Common myeloid progenitor, CD34-positive (primary cell): Measurements from ENCODE around the gene CAMK2A.
"Not testable (repeated sequence)": the region's sequence is repeated elsewhere in the genome, so short reads cannot be mapped to it uniquely, and the experiment has no call there.

ENCODE experiments used
- CTCF ChIA-PET: fragments of 350-600 bp; sonication (Branson Sonifier 250); formaldehyde crosslinking; loops from one replicate; lab custom pipeline; 2021; ENCODE audit warnings: antibody characterized with exemption; lab: Charles Lee
- POLR2A ChIA-PET: fragments of 350-600 bp; sonication (Branson Sonifier 250); formaldehyde crosslinking; loops from one replicate; lab custom pipeline; 2021; ENCODE audit warnings: antibody characterized with exemption; lab: Charles Lee
- DNase-seq, 3 donors: peaks; one replicate each; pipeline versions ENCODE4 v3.0.0 to v3.0.0-alpha.2; 2013
- H3K27ac ChIP-seq, 2 experiments: 1 replicate in 1 of 2; 2 replicates in 1 of 2; pipeline ENCODE4 v1.7.0; 2013; ENCODE audit warnings: inconsistent platforms in 2 of 2, low read length in 2 of 2, mild to moderate bottlenecking in 2 of 2, low read depth in 1 of 2, moderate library complexity in 1 of 2; ENCODE audit not compliant: severe bottlenecking in 2 of 2, insufficient read depth in 1 of 2, poor library complexity in 1 of 2
- H3K27me3 ChIP-seq, 5 experiments: replicated peaks in 2 of 5; 1 replicate in 3 of 5; 2 replicates in 2 of 5; pipeline versions ENCODE4 v1.6.1 to v1.7.0; 2013; ENCODE audit warnings: low read length in 4 of 5, mild to moderate bottlenecking in 2 of 5, moderate library complexity in 2 of 5, inconsistent platforms in 1 of 5; ENCODE audit not compliant: insufficient read depth in 5 of 5, control insufficient read depth in 4 of 5
- H3K36me3 ChIP-seq, 4 experiments: 1 replicate in 2 of 4; 2 replicates in 2 of 4; pipeline versions ENCODE4 v1.6.1 to v1.7.0; 2013; ENCODE audit warnings: low read length in 3 of 4, control low read depth in 1 of 4, mild to moderate bottlenecking in 1 of 4; ENCODE audit not compliant: control insufficient read depth in 4 of 4, insufficient read depth in 4 of 4
- H3K4me1 ChIP-seq, 4 experiments: 1 replicate in 3 of 4; 2 replicates in 1 of 4; pipeline versions ENCODE4 v1.6.1 to v1.7.1; 2013; ENCODE audit warnings: low read length in 3 of 4, mild to moderate bottlenecking in 3 of 4, control low read depth in 1 of 4, inconsistent platforms in 1 of 4, moderate library complexity in 1 of 4; ENCODE audit not compliant: control insufficient read depth in 4 of 4, insufficient read depth in 4 of 4; ENCODE audit errors: control extremely low read depth in 1 of 4
- H3K4me3 ChIP-seq, 7 experiments: 1 replicate in 4 of 7; 2 replicates in 3 of 7; pipeline versions ENCODE4 v1.5.1 to v1.7.0; 2013; ENCODE audit warnings: mild to moderate bottlenecking in 7 of 7, low read length in 6 of 7, moderate library complexity in 6 of 7, inconsistent platforms in 2 of 7, low read depth in 2 of 7, control low read depth in 1 of 7; ENCODE audit not compliant: insufficient read depth in 4 of 7, control insufficient read depth in 1 of 7; ENCODE audit errors: extremely low read depth in 1 of 7
- H3K9me3 ChIP-seq, 5 experiments: 1 replicate in 4 of 5; 2 replicates in 1 of 5; pipeline versions ENCODE4 v1.6.1 to v1.7.1; 2013; ENCODE audit warnings: low read length in 4 of 5, mild to moderate bottlenecking in 2 of 5, inconsistent platforms in 1 of 5, low read depth in 1 of 5, moderate library complexity in 1 of 5; ENCODE audit not compliant: control insufficient read depth in 4 of 5, insufficient read depth in 2 of 5; ENCODE audit errors: control extremely low read depth in 1 of 5
- WGBS: methylation state at CpG from one replicate; pipeline ENCODE4 v1.1.5; 2013; ENCODE audit not compliant: insufficient coverage; 5-methylcytosine and 5-hydroxymethylcytosine counted together

Gene CAMK2A

GRCh38 chr5:150235500-150235854 is 54.1 kb downstream of the CAMK2A start:
- 100% methylated on average over 3 of the region's 5 CpGs for WGBS
- H3K36me3 ChIP-seq = no peaks in the 10 kb centered on the region
- CTCF ChIA-PET = interaction anchor here (1.3 to 2.3 kb wide), 5 partner anchors 14 to 114 kb away, joined by 3 to 8 read pairs (median 6); no protein-coding TSS in a partner anchor
- no peak overlapping the region for H3K4me3 ChIP-seq
- H3K4me1 ChIP-seq = no peaks in the 10 kb centered on the region
- H3K27me3 ChIP-seq = no peaks in the 10 kb centered on the region
- no peak overlapping the region for H3K27ac ChIP-seq
- no peaks in the 10 kb centered on the region for H3K9me3 ChIP-seq
- DNase-seq = no peak
- POLR2A ChIA-PET = no interaction called here

GRCh38 chr5:150234576-150235499 is 54.7 kb downstream of the CAMK2A start:
- ChIA-PET CTCF (interaction anchor here (1.3 to 2.3 kb wide), 6 partner anchors 11 to 114 kb away, joined by 3 to 8 read pairs (median 5); no protein-coding TSS in a partner anchor), POLR2A (no interaction called here)
- no peaks in the 10 kb centered on the region for H3K9me3 ChIP-seq
- no peaks in the 10 kb centered on the region for H3K27me3 ChIP-seq
- H3K36me3 ChIP-seq = no peaks in the 10 kb centered on the region
- H3K4me3 ChIP-seq = no peak overlapping the region
- 88% methylated on average over 5 of the region's 5 CpGs for WGBS
- no peak overlapping the region for H3K27ac ChIP-seq
- no peaks in the 10 kb centered on the region for H3K4me1 ChIP-seq
- DNase-seq = no peak

GRCh38 chr5:150233706-150234105 is 55.9 kb downstream of the CAMK2A start:
- not testable (repeated sequence) for DNase-seq, H3K4me3 ChIP-seq, H3K27ac ChIP-seq, H3K9me3 ChIP-seq, H3K27me3 ChIP-seq, H3K4me1 ChIP-seq, H3K36me3 ChIP-seq
- 90% methylated on average over 5 of the region's 5 CpGs for WGBS
- ChIA-PET CTCF (interaction anchor here (1.2 to 2.3 kb wide), 4 partner anchors 10 to 29 kb away, joined by 3 to 8 read pairs (median 4); no protein-coding TSS in a partner anchor), POLR2A (interaction anchor here (0.5 kb wide), 1 partner anchor 9 kb away, joined by 4 read pairs; no protein-coding TSS in a partner anchor)

- ChIA-PET CTCF (interaction anchor here (1.5 kb wide), 1 partner anchor 11 kb away, joined by 4 read pairs; no protein-coding TSS in a partner anchor), POLR2A (no interaction called here)
These were observed 58.7 kb downstream of the CAMK2A start for GRCh38 chr5:150230842-150231241.

GRCh38 chr5:150229571-150229970 is 60.0 kb downstream of the CAMK2A start:
- Histone ChIP-seq H3K36me3 (no peaks in the 10 kb centered on the region), H3K9me3 (no peaks in the 10 kb centered on the region), H3K27ac (no peak overlapping the region), H3K4me3 (no peak overlapping the region), H3K4me1 (no peaks in the 10 kb centered on the region), H3K27me3 (no peaks in the 10 kb centered on the region)
- ChIA-PET CTCF (interaction anchor here (0.6 to 1.5 kb wide), 5 partner anchors 10 to 25 kb away, joined by 3 to 4 read pairs (median 3); no protein-coding TSS in a partner anchor), POLR2A (interaction anchor here (0.5 kb wide), 1 partner anchor 263 kb away, joined by 4 read pairs; no protein-coding TSS in a partner anchor)
- no peak for DNase-seq
- WGBS = 94% methylated on average over 3 of the region's 3 CpGs

More at GRCh38 chr5:150230842-150231241, 58.7 kb downstream of the CAMK2A start:
- H3K36me3 ChIP-seq = no peaks in the 10 kb centered on the region
- no peaks in the 10 kb centered on the region for H3K27me3 ChIP-seq
- DNase-seq = no peak
- no peak overlapping the region for H3K4me3 ChIP-seq
- H3K27ac ChIP-seq = no peak overlapping the region
- H3K9me3 ChIP-seq = no peaks in the 10 kb centered on the region
- 100% methylated on average over 6 of the region's 7 CpGs for WGBS
- H3K4me1 ChIP-seq = no peaks in the 10 kb centered on the region

GRCh38 chr5:150227606-150228273 is 61.8 kb downstream of the CAMK2A start:
- no peaks in the 10 kb centered on the region for H3K9me3 ChIP-seq
- 98% methylated on average over 10 of the region's 11 CpGs for WGBS
- DNase-seq = no peak
- H3K27ac ChIP-seq = no peak overlapping the region
- POLR2A ChIA-PET = no interaction called here
- H3K4me1 ChIP-seq = no peaks in the 10 kb centered on the region
- CTCF ChIA-PET = interaction anchor here (0.7 to 1.3 kb wide), 3 partner anchors 9 to 92 kb away, joined by 3 to 5 read pairs (median 4); no protein-coding TSS in a partner anchor
- no peak overlapping the region for H3K4me3 ChIP-seq
- H3K27me3 ChIP-seq = no peaks in the 10 kb centered on the region
- H3K36me3 ChIP-seq = no peaks in the 10 kb centered on the region
